ENCODE measurements around the gene NCOA5. TPM values are rescaled to one million over a fixed set of nuclear protein-coding genes. Genes with fewer than 3 reads are reported as not detected.

The NCOA5 gene
- total RNA-seq, 4 donors from 2014 or later: 17.4 to 36.8 (median 29.9) TPM

DNA sequence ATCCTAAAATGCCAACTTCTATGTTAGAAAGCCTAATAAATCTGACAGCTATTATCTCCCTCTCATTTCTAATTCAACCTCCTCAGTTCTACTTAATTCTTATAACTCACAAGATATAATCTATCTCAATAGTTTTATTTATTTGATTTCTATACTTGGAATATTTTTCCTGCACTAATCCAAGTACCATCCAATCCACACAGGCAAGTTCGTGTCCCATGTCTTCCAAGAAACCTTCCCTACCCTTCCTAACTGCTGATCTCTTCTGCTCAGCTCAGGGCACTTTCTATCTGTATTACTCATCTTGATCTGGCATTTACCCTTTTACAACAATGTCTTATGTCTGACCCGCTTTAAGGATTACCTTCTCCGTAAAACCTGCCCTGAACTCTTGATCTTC, 18.2 kb downstream of the NCOA5 start:
- intact Hi-C loops (cut with DNase I): no loop called here
- no peak for DNase-seq (ENCODE audit: extremely low spot score)
- Histone ChIP-seq H3K36me3 (peaks cover 32 to 63% (median 61%) of the 10 kb centered on the region in 4 donors), H3K4me1 (no peaks in the 10 kb centered on the region), H3K9me3 (no peaks in the 10 kb centered on the region), H3K27me3 (no peaks in the 10 kb centered on the region), H3K27ac (replicated peaks in 1 of 4) (no peak overlapping the region), H3K4me3 (no peak overlapping the region)
- WGBS: 93% methylated on average over 3 of the region's 3 CpGs
- TF ChIP-seq EP300 (IDR thresholded peaks at IDR 0.05) (no peak), POLR2AphosphoS5 (IDR thresholded peaks at IDR 0.05) (no peak), POLR2A (IDR thresholded peaks at IDR 0.05; ENCODE audit: low read depth) (no peak)
- TF ChIP-seq, protein P1, sequence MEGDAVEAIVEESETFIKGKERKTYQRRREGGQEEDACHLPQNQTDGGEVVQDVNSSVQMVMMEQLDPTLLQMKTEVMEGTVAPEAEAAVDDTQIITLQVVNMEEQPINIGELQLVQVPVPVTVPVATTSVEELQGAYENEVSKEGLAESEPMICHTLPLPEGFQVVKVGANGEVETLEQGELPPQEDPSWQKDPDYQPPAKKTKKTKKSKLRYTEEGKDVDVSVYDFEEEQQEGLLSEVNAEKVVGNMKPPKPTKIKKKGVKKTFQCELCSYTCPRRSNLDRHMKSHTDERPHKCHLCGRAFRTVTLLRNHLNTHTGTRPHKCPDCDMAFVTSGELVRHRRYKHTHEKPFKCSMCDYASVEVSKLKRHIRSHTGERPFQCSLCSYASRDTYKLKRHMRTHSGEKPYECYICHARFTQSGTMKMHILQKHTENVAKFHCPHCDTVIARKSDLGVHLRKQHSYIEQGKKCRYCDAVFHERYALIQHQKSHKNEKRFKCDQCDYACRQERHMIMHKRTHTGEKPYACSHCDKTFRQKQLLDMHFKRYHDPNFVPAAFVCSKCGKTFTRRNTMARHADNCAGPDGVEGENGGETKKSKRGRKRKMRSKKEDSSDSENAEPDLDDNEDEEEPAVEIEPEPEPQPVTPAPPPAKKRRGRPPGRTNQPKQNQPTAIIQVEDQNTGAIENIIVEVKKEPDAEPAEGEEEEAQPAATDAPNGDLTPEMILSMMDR (IDR thresholded peaks at IDR 0.05): no peak

DNA sequence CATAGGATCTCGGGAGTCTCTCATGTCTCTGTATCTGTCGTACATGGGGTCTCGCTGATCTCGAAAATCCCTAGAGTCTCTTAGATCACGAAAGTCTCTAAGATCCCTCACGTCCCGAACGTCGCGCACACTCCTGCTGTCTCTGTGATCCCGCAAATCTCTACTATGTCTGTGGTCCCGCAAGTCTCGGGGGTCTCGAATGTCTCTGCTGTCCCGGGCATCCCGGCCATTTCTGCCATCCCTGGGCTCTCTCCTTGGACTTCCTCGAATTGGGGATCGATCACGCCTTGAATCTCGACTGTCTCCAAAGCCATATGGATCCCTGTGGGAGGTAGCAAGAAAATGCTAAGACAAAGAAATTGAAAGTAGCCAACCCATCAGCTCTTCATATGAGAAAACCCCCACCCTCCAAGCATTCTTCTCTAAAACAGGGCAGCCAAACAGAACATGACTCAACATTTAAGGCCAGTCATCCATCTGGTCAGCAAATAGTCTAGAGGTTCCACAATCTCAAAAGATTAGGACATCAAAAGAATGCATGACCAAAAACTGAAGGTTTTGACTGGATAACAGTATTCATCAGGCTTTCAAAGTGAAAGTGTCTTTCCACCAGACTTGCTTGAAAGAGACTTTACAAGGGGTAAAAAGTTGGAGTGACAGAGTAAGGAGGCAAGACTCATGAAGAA, 19.4 kb downstream of the NCOA5 start:
- intact Hi-C loops (cut with DNase I): no loop called here
- H3K9me3 ChIP-seq: no peaks in the 10 kb centered on the region
- no peak overlapping the region for H3K4me3 ChIP-seq
- TF ChIP-seq, protein P1 (IDR thresholded peaks at IDR 0.05): no peak
- TF ChIP-seq POLR2A (IDR thresholded peaks at IDR 0.05; ENCODE audit: low read depth) (no peak), POLR2AphosphoS5 (IDR thresholded peaks at IDR 0.05) (no peak), EP300 (IDR thresholded peaks at IDR 0.05) (no peak)
- DNase-seq (ENCODE audit: extremely low spot score): peak; percentile 42
- no peaks in the 10 kb centered on the region for H3K4me1 ChIP-seq
- no peaks in the 10 kb centered on the region for H3K27me3 ChIP-seq
- 93% methylated on average over 20 of the region's 20 CpGs for WGBS
- H3K27ac ChIP-seq (replicated peaks in 1 of 4): no peak overlapping the region
- H3K36me3 ChIP-seq: peaks cover 44 to 68% (median 65%) of the 10 kb centered on the region in 4 donors

DNA sequence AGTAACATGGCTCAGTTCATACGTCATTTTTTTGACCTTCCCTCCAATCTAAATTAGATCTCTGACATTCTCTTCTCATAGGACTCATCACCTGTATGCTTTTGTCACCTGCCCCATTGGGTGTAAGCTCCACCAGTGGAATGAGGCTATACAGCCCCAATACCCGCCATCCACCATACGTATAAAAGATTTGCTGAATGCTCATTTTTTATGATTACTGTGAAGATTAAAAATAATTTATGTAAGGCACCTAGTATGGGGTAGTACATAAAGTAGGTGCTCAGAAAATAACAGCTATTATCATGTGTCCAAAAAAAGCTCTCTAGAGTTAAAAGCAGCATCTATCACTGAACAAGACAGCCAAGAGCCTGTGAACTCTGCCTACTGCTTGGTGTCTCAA, 24.1 kb downstream of the NCOA5 start:
- H3K27ac ChIP-seq (replicated peaks in 1 of 4): no peak overlapping the region
- TF ChIP-seq POLR2A (IDR thresholded peaks at IDR 0.05; ENCODE audit: low read depth): no peak
- TF ChIP-seq EP300 (IDR thresholded peaks at IDR 0.05): no peak
- TF ChIP-seq, protein P1 (IDR thresholded peaks at IDR 0.05): no peak
- TF ChIP-seq POLR2AphosphoS5 (IDR thresholded peaks at IDR 0.05): no peak
- intact Hi-C loops (cut with DNase I): no loop called here
- peaks cover 8 to 13% (median 8%) of the 10 kb centered on the region in 4 donors for H3K4me1 ChIP-seq
- DNase-seq (ENCODE audit: extremely low spot score): no peak
- H3K36me3 ChIP-seq: peaks cover 89 to 97% (median 95%) of the 10 kb centered on the region in 4 donors
- H3K4me3 ChIP-seq: no peak overlapping the region
- no peaks in the 10 kb centered on the region for H3K9me3 ChIP-seq
- no peaks in the 10 kb centered on the region for H3K27me3 ChIP-seq
- WGBS: 93% methylated on average over 3 of the region's 3 CpGs

DNA sequence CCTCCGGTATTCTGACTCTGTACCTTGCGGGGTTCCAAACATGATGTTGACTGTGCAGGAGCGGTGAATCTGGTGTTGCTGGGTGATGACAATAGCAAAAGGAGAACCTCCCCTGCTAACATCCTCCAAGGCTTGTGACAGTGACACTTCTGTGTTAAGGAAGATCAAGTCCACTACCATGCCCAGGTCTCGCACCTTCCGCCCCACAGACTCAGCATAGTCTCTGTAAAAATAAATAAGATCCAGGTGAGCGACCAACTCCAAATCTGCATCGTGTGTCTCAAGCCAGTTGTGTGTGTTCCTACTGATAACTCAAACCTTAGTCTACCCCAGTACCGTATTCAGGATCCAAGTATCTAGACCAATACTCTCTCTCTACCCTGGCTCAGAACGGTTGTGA, 24.8 kb downstream of the NCOA5 start:
- DNase-seq (ENCODE audit: extremely low spot score): peak; percentile 57
- H3K36me3 ChIP-seq: peaks cover 92 to 99% (median 97%) of the 10 kb centered on the region in 4 donors
- TF ChIP-seq POLR2A (IDR thresholded peaks at IDR 0.05; ENCODE audit: low read depth) (no peak), POLR2AphosphoS5 (IDR thresholded peaks at IDR 0.05) (no peak), EP300 (IDR thresholded peaks at IDR 0.05) (no peak)
- TF ChIP-seq, protein P1 (IDR thresholded peaks at IDR 0.05): no peak
- no peak overlapping the region for H3K27ac ChIP-seq (replicated peaks in 1 of 4)
- H3K27me3 ChIP-seq: no peaks in the 10 kb centered on the region
- H3K9me3 ChIP-seq: no peaks in the 10 kb centered on the region
- intact Hi-C loops (cut with DNase I): no loop called here
- WGBS: 96% methylated on average over 9 of the region's 9 CpGs
- no peak overlapping the region for H3K4me3 ChIP-seq
- H3K4me1 ChIP-seq: peaks cover 8 to 16% (median 12%) of the 10 kb centered on the region in 4 donors
